T-helper 1 cell treated with Interleukin-12 subunit alpha and Interleukin-12 subunit beta and Interleukin-4 antibody, amounts not matched to agents 30 μg/mL and 1 μg/mL, for 36 hours (primary cell): ENCODE data around the gene FXYD6.

ENCODE experiments used
- H3K27ac Mint-ChIP-seq: one replicate; pipeline ENCODE4 v1.8.0; 2021; ENCODE audit warnings: mild to moderate bottlenecking, mixed read lengths
- H3K27me3 Mint-ChIP-seq: one replicate; pipeline ENCODE4 v1.8.0; 2021; ENCODE audit warnings: low read depth, mixed read lengths
- H3K36me3 Mint-ChIP-seq: one replicate; pipeline ENCODE4 v1.8.0; 2021; ENCODE audit warnings: low read depth, mixed read lengths
- H3K4me1 Mint-ChIP-seq: one replicate; pipeline ENCODE4 v1.8.0; 2021; ENCODE audit warnings: low read depth, mixed read lengths
- H3K4me3 Mint-ChIP-seq: one replicate; pipeline ENCODE4 v1.8.0; 2021; ENCODE audit warnings: mild to moderate bottlenecking, moderate library complexity, mixed read lengths
- H3K9me3 Mint-ChIP-seq: one replicate; pipeline ENCODE4 v1.8.0; 2021; ENCODE audit warnings: mixed read lengths

FXYD6 gene

DNA sequence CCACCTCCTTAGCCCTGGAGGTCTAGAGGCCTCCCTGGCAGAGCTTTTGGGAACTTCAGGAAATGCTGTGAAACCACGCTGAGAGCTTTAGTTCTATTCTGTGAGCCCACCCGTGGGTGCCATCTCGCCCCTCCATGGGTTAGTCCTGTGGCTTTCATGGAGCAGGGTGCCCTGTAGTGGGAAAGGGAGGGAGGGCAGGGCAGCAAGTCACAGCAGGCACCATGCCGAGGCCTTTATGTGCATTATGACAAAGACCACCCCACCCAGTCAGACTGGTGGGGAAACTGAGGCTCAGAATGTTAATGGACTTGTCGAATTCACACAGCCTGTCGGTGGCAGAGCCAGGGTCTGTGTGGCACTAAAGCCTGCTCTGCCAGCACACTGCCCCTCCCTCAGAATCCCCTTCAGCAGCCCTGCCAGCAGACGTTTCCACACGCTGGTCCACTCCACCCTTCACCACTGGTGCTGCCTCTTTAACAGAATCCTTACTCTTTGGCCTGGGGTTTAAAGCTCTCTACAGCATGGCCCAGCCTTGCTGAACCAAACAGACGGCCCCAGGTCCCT lies 39.3 kb upstream of the FXYD6 start:
- H3K36me3 Mint-ChIP-seq: no peaks in the 10 kb centered on the region

DNA sequence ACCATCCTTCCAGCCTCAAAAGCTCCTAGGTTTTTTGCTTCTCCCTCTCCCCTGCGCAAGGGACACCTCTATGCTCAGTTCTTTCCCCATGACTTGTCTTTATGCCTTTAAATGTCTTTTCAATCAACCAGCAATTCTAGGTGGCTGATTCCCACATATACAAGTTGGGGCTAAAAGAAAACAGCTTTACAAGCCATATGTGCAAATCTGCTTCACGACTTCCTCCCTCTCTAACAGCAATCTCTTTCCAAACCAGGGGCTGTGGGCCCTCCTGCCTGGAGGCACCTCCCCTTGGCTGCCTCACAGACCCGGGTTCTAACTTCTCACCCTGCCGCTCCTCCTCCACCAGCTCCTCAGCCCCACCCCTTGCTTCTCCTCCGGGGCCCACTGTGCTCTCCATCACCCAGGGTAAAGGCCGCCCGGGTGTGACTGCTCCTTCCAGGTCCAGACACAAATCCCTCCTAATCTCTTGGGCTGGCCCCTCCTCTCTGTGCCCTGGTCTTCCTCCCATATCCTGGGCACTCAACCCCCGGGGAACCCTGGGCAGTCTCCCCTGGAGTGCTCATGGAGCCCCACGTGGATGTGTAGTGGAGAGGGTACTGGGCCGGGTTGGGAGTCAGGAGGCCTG lies 38.6 kb upstream of the FXYD6 start:
- Mint-ChIP-seq H3K27ac (no peak overlapping the region), H3K9me3 (no peaks in the 10 kb centered on the region), H3K4me1 (peaks cover 10% of the 10 kb centered on the region), H3K4me3 (no peak overlapping the region), H3K27me3 (peaks cover 6% of the 10 kb centered on the region), H3K36me3 (no peaks in the 10 kb centered on the region)

More for the DNA sequence above, 39.3 kb upstream of the FXYD6 start:
- Mint-ChIP-seq H3K27ac (no peak overlapping the region), H3K4me3 (no peak overlapping the region), H3K27me3 (peaks cover 6% of the 10 kb centered on the region), H3K9me3 (no peaks in the 10 kb centered on the region), H3K4me1 (peaks cover 10% of the 10 kb centered on the region)

DNA sequence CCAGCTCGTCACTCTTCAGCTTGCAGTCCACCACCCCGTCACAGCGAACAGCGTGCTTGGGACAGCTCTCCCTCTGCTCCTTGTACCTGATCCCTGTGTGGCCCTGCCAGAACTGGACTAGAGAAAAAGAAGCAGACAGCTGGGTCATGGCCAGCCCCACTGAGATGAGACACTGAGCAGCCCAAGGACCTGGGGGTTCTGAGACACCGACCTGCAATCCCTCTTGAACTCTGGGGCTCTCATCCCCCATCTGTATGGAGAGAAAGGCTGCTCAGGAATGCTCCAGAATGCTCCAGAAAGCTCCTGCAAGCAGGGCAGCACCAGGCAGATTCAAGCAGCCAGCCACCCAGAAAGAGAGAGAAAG lies 37.9 kb upstream of the FXYD6 start:
- Mint-ChIP-seq H3K4me1 (peaks cover 3% of the 10 kb centered on the region), H3K4me3 (no peak overlapping the region), H3K9me3 (no peaks in the 10 kb centered on the region), H3K27me3 (peaks cover 6% of the 10 kb centered on the region), H3K36me3 (no peaks in the 10 kb centered on the region), H3K27ac (no peak overlapping the region)

DNA sequence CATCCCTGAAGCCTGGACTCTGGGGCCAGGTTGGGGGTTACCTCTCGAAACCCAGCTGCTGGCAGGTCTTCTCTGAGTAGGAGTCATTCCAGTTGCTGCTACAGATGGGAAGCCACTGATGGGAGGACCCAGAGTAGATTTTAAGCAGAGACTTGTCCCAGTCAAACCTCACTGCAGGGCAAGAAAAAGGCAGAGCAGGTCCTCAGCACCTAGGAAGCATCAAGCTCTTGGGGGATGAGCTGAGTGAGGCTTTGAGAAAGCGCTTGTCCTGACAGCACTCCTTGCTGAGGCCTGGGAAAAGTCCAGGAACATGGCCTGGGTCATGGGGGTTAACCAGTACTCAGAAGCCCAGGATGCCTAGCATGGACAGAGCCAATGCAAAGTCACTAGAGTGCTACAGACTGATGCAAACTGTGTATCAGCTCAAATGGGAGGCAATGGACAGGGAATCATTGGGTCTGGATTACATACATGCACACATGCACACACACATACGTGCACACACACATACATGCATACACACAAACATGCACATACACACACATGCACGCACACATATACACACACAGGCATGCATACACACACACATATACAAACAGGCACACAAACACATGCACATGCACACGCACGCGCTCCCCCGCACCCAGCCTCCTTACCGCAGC lies 37.4 kb upstream of the FXYD6 start:
- Mint-ChIP-seq H3K4me1 (no peaks in the 10 kb centered on the region), H3K4me3 (no peak overlapping the region), H3K27me3 (peaks cover 6% of the 10 kb centered on the region), H3K27ac (no peak overlapping the region), H3K9me3 (no peaks in the 10 kb centered on the region), H3K36me3 (no peaks in the 10 kb centered on the region)

DNA sequence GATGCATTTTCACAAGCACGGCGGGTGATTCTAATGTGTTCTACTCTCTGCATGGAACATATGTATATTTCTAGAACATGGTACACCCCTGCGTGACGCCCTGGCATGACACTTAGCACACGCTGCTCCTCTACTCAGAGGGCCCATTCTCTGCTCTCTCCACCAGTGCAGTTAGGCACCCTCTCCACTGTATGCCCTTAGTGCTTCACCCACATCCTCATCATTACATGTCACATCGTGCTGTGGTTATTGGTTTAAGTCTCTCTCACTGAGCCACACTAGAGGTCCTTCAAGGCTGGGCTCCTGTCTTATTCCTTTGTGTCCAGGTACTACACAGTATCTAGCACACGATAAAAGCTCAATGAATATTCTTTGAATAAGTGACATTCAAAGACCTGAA lies 36.0 kb upstream of the FXYD6 start:
- H3K4me1 Mint-ChIP-seq: peaks cover 9% of the 10 kb centered on the region
- no peaks in the 10 kb centered on the region for H3K36me3 Mint-ChIP-seq
- no peaks in the 10 kb centered on the region for H3K9me3 Mint-ChIP-seq
- H3K27ac Mint-ChIP-seq: no peak overlapping the region
- H3K4me3 Mint-ChIP-seq: no peak overlapping the region
- H3K27me3 Mint-ChIP-seq: peaks cover 6% of the 10 kb centered on the region

DNA sequence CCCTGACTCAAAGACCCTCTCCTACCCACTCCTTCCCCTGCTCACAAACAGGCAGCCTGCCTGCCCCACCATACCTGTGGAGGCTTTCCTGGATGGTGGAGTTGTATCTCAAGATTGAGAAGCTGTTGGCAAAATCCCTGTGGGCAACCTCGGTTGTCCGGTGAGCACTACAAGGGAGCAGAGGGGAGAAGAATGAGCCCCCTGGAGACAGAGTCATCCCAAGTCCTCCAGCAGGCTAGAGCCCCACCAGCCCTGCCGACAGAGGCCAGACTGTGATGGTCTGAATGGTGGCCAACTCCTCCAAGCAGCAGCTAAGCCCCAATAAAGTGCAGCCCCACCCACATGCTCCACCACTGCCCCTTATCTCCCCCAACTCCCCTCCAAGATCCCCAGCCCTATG lies 35.2 kb upstream of the FXYD6 start:
- H3K27me3 Mint-ChIP-seq: peaks cover 6% of the 10 kb centered on the region
- H3K4me3 Mint-ChIP-seq: no peak overlapping the region

DNA sequence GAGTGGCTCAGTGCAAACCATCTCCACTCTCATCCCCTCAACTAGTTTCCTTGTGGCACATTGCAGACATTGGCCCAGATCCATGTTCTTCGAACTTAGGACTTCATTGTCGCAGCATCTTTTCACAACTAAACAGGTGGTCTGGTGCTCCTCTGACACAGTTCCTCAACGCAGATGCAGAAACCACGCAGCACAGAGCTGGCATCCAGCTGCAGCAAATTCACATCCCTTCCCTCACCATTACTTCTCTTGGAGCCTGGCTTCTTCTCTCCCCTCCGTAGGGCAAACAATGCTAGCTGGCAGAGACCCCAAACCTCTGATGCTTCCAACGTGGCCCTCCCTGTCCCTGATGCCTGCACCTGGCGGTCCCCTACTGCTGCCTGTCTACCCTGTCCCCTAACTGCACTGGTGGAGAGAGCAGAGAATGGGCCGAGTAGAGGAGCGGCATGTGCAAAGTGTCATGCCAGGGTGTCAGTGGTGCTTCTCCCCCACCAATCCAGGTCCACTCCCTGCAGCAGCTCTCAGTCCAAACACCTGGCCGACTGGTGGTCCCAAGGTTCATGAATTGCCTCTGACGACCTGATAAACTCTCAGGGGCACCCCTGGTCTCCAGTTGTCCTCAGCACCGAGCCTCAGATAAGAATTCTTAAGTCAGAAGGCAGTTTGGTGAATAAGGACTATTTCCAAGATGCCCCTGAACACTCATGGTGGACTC lies 34.6 kb upstream of the FXYD6 start:
- Mint-ChIP-seq H3K4me3 (no peak overlapping the region), H3K36me3 (no peaks in the 10 kb centered on the region), H3K4me1 (peaks cover 11% of the 10 kb centered on the region), H3K27me3 (peaks cover 6% of the 10 kb centered on the region), H3K27ac (no peak overlapping the region), H3K9me3 (no peaks in the 10 kb centered on the region)

More for the DNA sequence above, 35.2 kb upstream of the FXYD6 start:
- Mint-ChIP-seq H3K9me3 (no peaks in the 10 kb centered on the region), H3K4me1 (peaks cover 11% of the 10 kb centered on the region), H3K27ac (no peak overlapping the region), H3K36me3 (no peaks in the 10 kb centered on the region)

DNA sequence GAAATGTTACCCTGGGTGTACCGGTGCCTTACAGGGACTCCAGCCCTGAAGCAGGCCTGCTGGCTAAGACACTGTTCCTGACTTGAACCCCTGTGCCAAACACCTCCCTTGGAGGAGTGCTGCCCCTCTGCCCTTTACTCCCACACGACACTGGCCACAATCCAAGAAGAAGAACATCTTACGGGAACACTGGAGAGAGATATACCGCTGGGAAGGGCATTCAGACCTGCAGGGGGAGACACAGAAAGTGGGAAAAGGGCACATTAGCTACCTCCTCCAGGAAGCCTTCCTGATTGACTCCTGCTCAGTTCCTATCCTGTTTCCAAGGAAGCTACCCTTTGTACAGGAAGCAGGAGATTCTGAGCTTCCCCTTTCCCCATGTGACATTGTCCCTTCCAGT lies 34.1 kb upstream of the FXYD6 start:
- Mint-ChIP-seq H3K27ac (no peak overlapping the region), H3K9me3 (no peaks in the 10 kb centered on the region), H3K4me3 (no peak overlapping the region), H3K4me1 (peaks cover 11% of the 10 kb centered on the region), H3K27me3 (peaks cover 6% of the 10 kb centered on the region), H3K36me3 (no peaks in the 10 kb centered on the region)

DNA sequence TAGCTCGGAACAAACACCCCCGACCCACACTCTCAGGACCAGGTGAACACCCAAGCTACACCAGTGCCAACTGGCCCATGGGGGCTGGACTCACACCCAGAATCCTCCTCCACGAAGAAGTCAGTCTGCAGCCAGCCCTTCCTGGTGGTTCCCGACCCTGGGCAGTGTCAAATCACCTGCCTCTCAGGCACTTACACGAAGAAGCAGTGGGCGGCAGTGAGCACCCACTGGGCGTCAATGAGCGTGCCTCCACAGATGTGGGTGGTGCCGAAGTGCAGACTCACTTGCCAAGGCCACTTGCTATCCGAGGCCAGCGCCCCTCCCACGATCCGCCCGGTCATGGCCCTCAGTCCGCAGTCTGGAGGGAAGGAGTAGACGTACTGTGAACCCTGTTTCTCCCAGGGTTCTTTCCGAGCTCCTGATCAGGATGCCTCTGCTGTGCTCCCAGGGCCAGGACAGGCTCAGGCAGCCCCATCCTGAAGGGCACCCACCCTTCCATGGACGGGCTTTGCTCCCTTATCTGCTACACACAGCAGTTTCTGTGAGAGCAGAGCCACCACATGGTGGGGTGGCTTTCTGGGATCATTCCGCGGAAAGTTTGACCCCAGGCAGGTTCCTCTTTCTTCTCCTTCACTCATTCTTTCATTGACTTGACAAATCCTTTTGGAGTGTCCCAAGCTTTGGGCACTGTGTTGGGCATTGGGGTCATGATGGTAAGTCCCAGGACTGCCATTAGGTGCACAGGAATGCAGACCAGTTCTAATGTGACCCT lies 33.3 kb upstream of the FXYD6 start:
- Mint-ChIP-seq H3K4me1 (peaks cover 11% of the 10 kb centered on the region), H3K27ac (no peak overlapping the region)

DNA sequence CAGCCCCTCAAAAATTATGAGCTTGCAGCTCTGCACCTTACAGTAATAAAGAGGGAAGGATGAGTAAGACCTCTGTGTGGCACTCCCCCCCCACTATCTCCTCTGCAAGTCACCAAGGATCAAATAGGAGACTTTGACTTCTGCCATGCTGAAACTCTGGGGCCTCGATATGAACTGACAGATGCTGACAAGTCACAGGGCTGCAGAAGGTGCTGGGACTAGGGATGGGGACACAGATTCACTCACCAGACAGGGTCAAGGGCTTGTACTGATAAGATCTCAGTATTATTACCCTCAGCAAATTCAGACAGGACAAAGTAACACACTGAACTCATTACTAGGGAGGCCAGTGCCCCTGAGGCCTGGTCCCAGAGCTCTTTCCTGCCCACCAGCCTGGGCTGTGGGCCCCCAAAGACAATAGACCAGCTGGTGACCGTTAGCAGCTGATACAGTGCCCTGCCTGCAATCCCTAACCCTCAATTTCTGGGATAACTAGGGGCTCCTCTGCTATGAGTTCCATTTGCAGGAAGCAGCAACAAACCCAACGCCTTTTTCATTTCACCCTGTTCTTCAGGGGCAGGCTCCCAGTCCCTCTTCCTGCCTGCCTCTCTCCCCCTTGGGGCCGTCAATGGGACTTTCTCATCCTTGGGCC lies 32.6 kb upstream of the FXYD6 start:
- no peaks in the 10 kb centered on the region for H3K9me3 Mint-ChIP-seq
- no peak overlapping the region for H3K27ac Mint-ChIP-seq
- no peaks in the 10 kb centered on the region for H3K36me3 Mint-ChIP-seq
- H3K27me3 Mint-ChIP-seq: peaks cover 6% of the 10 kb centered on the region
- H3K4me3 Mint-ChIP-seq: no peak overlapping the region
- H3K4me1 Mint-ChIP-seq: peaks cover 11% of the 10 kb centered on the region

More for the DNA sequence above, 33.3 kb upstream of the FXYD6 start:
- no peak overlapping the region for H3K4me3 Mint-ChIP-seq
- no peaks in the 10 kb centered on the region for H3K9me3 Mint-ChIP-seq
- peaks cover 6% of the 10 kb centered on the region for H3K27me3 Mint-ChIP-seq
- H3K36me3 Mint-ChIP-seq: no peaks in the 10 kb centered on the region

DNA sequence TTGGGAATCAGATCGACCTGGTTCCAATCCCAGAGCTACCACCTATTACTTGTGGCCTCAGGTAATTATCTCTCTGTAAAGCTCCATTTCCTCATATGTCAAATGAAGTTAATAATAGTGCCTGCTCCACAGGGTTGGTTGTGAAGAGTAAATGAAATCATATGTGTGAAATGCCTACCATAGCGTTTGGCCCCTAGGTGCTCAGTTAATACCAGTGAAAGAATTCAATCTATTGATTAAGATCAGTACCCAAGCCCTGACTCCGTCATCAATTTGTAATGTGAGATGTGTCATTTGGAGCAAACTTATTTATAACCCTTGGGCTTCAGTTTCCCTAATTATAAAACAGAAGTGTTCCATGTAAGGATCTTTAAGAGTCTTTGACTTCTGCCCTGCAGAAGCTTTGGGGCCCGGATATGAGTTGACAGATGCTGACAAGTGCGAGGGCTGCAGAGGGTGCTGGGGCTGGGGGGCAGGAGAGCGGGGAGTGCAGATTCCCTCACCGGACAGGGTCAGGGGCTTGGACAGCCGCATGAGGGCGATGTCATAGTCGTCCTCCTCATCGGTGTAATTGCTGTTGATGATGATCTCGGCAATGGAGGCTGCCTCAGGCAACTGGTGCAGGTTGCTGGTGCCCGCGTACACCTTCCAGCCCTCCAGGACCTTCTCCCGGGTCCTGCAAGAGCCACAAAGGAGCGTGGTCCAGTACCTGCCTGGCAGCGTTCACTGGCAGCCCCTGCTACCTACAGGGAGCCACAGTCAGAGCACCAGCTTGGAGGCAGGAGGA lies 31.8 kb upstream of the FXYD6 start:
- Mint-ChIP-seq H3K4me3 (peak overlapping the region; percentile 28), H3K36me3 (no peaks in the 10 kb centered on the region), H3K27ac (peak overlapping the region; percentile 55)

DNA sequence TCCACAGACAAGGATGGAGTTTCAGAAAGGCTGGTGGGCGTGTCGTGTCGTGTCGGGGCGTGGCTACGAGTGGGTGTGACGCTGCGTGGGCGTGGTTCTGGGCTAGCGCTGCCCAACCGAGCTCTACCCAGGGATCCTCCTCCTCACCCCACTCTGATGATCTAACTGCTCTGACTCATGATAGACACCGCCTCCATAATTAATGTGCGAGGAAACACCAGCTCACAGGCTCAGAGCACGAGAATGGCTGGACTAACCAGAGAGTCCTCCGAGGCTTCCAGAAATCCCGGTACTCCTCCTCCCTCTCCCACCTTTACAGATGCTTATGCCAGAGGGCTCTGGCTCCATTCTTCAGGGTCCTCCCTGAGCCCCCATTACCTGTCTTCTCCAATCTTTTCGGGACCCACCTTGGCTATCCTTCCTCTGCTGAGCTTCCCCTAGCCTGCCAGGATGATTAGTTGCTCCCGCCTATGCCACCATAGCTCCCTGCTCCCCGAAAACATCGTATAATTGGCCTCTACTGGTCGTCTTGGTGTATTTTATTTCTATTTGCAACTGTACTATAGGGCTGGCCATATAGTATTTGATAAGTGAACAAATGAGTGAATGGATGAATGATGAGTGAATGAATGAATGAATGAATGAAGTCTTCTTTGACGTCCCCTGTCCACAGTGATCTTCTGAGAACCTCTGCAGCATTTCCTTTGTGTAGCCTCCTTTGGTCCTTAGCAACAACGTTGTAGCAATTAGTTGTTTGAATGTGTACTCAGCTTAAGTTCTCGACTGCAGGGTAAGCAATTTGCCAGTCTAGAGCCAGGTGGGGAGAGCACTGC lies 31.0 kb upstream of the FXYD6 start:
- H3K27me3 Mint-ChIP-seq: no peaks in the 10 kb centered on the region
- H3K9me3 Mint-ChIP-seq: no peaks in the 10 kb centered on the region
- H3K4me3 Mint-ChIP-seq: peak overlapping the region; percentile 28
- H3K27ac Mint-ChIP-seq: peak overlapping the region; percentile 55
- H3K36me3 Mint-ChIP-seq: no peaks in the 10 kb centered on the region
- peaks cover 11% of the 10 kb centered on the region for H3K4me1 Mint-ChIP-seq

More for the DNA sequence above, 31.8 kb upstream of the FXYD6 start:
- Mint-ChIP-seq H3K4me1 (peaks cover 11% of the 10 kb centered on the region), H3K27me3 (peaks cover 4% of the 10 kb centered on the region), H3K9me3 (no peaks in the 10 kb centered on the region)

DNA sequence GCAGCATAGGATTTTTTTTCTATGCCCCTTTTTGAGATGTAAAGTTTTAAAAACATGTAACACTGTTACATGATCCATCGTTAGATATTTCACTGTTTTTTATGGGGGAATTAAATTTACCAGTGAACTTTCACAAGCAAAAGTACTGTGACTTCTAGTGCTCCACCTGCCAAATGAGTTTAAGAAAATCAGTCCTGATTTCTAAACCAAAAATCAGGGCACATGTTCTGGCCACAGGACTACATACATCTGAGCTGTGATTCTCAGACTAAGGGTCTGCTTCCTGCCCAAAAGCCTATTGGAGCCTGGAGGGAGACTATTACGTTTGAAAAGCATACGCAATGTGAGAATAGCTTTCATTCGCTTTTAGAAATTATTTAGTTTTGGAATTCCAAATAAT lies 30.3 kb upstream of the FXYD6 start:
- Mint-ChIP-seq H3K9me3 (no peaks in the 10 kb centered on the region), H3K36me3 (no peaks in the 10 kb centered on the region), H3K4me1 (peaks cover 11% of the 10 kb centered on the region), H3K27me3 (no peaks in the 10 kb centered on the region), H3K27ac (no peak overlapping the region), H3K4me3 (no peak overlapping the region)
